ENCODE data around the gene KRT80. TPM values are rescaled to one million over a fixed set of nuclear protein-coding genes. Genes with fewer than 3 reads are reported as not detected.
"Not testable (repeated sequence)": the region's sequence is repeated elsewhere in the genome, so short reads cannot be mapped to it uniquely, and the experiment has no call there.

Gene KRT80
- total RNA-seq, 1 experiment from 2014 or later: 8.8 TPM

- no TSS peak for BruUV-seq (replicated peaks)
- no peaks in the 10 kb centered on the region for H3K9me3 ChIP-seq (ENCODE audit: control insufficient read depth in 1 of 2, insufficient read depth in 1 of 2, low read depth in 1 of 2, low read length in 2 of 2)
- ATAC-seq (no peak), DNase-seq (ENCODE audit: low read depth, low spot score) (no peak)
- H3K9ac ChIP-seq (ENCODE audit: low read length): no peak overlapping the region
- H3K27ac ChIP-seq (ENCODE audit: low read depth, low read length): no peak overlapping the region
- H3K4me2 ChIP-seq (ENCODE audit: low read length): no peak overlapping the region
- H3K79me2 ChIP-seq (ENCODE audit: insufficient read depth, low read length): no peaks in the 10 kb centered on the region
- H3K4me3 ChIP-seq (replicated peaks in 1 of 2; ENCODE audit: low read depth in 1 of 2, low read length in 2 of 2): no peak overlapping the region
- ChIA-PET RAD21 (ENCODE audit: low non-redundant PET in 1 of 2, low total read pairs in 2 of 2, uncharacterized antibody in 2 of 2, unreplicated experiment in 2 of 2) (no interaction called here), POLR2A (no interaction called here), CTCF (interaction anchor here (1.1 to 1.7 kb wide), 3 partner anchors 11 to 85 kb away, joined by 3 to 7 read pairs (median 4); no protein-coding TSS in a partner anchor)
- no peaks in the 10 kb centered on the region for H4K20me1 ChIP-seq (ENCODE audit: insufficient read depth)
- H3K4me1 ChIP-seq (ENCODE audit: control insufficient read depth in 1 of 2, insufficient read depth in 2 of 2, low read length in 2 of 2): peaks cover 37 to 91% of the 10 kb centered on the region in 2 experiments
- H3K9me2 ChIP-seq (ENCODE audit: insufficient read depth): no peaks in the 10 kb centered on the region
- H3K27me3 ChIP-seq (ENCODE audit: insufficient read depth, low read length): no peaks in the 10 kb centered on the region
- H3K36me3 ChIP-seq (ENCODE audit: control insufficient read depth in 1 of 2, insufficient read depth in 2 of 2, low read length in 2 of 2): no peaks in the 10 kb centered on the region
- H2AFZ ChIP-seq (ENCODE audit: low read depth, low read length, poor library complexity, severe bottlenecking): no peak overlapping the region
- no peak for TF ChIP-seq ELF1 (IDR thresholded peaks at IDR 0.05; ENCODE audit: borderline replicate concordance, low read depth)
- TF ChIP-seq ATF3 (IDR thresholded peaks at IDR 0.05): no peak
- TF ChIP-seq REST (IDR thresholded peaks at IDR 0.05; ENCODE audit: low read depth): no peak
- no peak for TF ChIP-seq FOSL1 (IDR thresholded peaks at IDR 0.05; ENCODE audit: low read depth)
- no peak for TF ChIP-seq SRF (IDR thresholded peaks at IDR 0.05; ENCODE audit: low read depth)
- no peak for TF ChIP-seq POLR2AphosphoS5 (IDR thresholded peaks at IDR 0.05; ENCODE audit: low read depth, low read length)
- no peak for TF ChIP-seq CEBPB (IDR thresholded peaks at IDR 0.05; ENCODE audit: low read depth)
- TF ChIP-seq YY1 (IDR thresholded peaks at IDR 0.05; ENCODE audit: extremely low read depth, insufficient replicate concordance, low read depth, low read length): no peak
- TF ChIP-seq POLR2A (IDR thresholded peaks at IDR 0.05; ENCODE audit: borderline replicate concordance, extremely low read depth, insufficient read depth, insufficient read length): no peak
- TF ChIP-seq EZH2 (IDR thresholded peaks at IDR 0.05): no peak
- TF ChIP-seq MAX (IDR thresholded peaks at IDR 0.05): no peak
- no peak for TF ChIP-seq EGR1 (IDR thresholded peaks at IDR 0.05; ENCODE audit: low read depth)
- TF ChIP-seq EZH2phosphoT487 (IDR thresholded peaks at IDR 0.05; ENCODE audit: borderline replicate concordance): no peak
- TF ChIP-seq SP1 (IDR thresholded peaks at IDR 0.05; ENCODE audit: low read depth): no peak
- intact Hi-C loops (cut with micrococcal nuclease): no loop called here
These were observed 49.5 kb upstream of the KRT80 start for GRCh38 chr12:52241205-52241842.

GRCh38 chr12:52240247-52240646 lies 48.4 kb upstream of the KRT80 start:
- BruUV-seq (replicated peaks); H3K36me3 ChIP-seq (ENCODE audit: control insufficient read depth in 1 of 2, insufficient read depth in 2 of 2, low read length in 2 of 2); H3K9ac ChIP-seq (ENCODE audit: low read length); H3K4me2 ChIP-seq (ENCODE audit: low read length); ATAC-seq; DNase-seq (ENCODE audit: low read depth, low spot score); H3K9me3 ChIP-seq (ENCODE audit: control insufficient read depth in 1 of 2, insufficient read depth in 1 of 2, low read depth in 1 of 2, low read length in 2 of 2); H4K20me1 ChIP-seq (ENCODE audit: insufficient read depth); intact Hi-C loops (cut with micrococcal nuclease); H3K27me3 ChIP-seq (ENCODE audit: insufficient read depth, low read length); POLR2A ChIA-PET; H2AFZ ChIP-seq (ENCODE audit: low read depth, low read length, poor library complexity, severe bottlenecking); RAD21 ChIA-PET (ENCODE audit: low non-redundant PET in 1 of 2, low total read pairs in 2 of 2, uncharacterized antibody in 2 of 2, unreplicated experiment in 2 of 2); H3K9me2 ChIP-seq (ENCODE audit: insufficient read depth); H3K79me2 ChIP-seq (ENCODE audit: insufficient read depth, low read length); H3K4me3 ChIP-seq (replicated peaks in 1 of 2; ENCODE audit: low read depth in 1 of 2, low read length in 2 of 2); H3K27ac ChIP-seq (ENCODE audit: low read depth, low read length): not testable (repeated sequence)
- CTCF ChIA-PET: interaction anchor here (1.1 kb wide), 1 partner anchor 12 kb away, joined by 3 read pairs; no protein-coding TSS in a partner anchor
- H3K4me1 ChIP-seq (ENCODE audit: control insufficient read depth in 1 of 2, insufficient read depth in 2 of 2, low read length in 2 of 2): peaks cover 36 to 91% of the 10 kb centered on the region in 2 experiments
